Lower lobe of right lung (tissue), 2 donors: ENCODE data around the gene SPEM2. TPM values are rescaled to one million over a fixed set of nuclear protein-coding genes. Genes with fewer than 3 reads are reported as not detected.

Experiments used
- ATAC-seq, 2 donors: fragments of 200-7000 bp; cut with Tn5 transposase; one replicate each; pipeline ENCODE4 v1.9.1; 2020 to 2022; ENCODE audit warnings: mild to moderate bottlenecking in 2 of 2, moderate library complexity in 2 of 2
- DNase-seq: peaks from one replicate; pipeline ENCODE4 v3.0.0-alpha.2; 2020
- H3K27ac ChIP-seq: fragments of 200-600 bp; one replicate; pipeline ENCODE4 v1.8.0; 2022
- H3K27me3 ChIP-seq: fragments of 200-600 bp; one replicate; pipeline ENCODE4 v1.8.0; 2022; ENCODE audit warnings: low read depth
- H3K36me3 ChIP-seq: fragments of 200-600 bp; one replicate; pipeline ENCODE4 v1.8.0; 2022; ENCODE audit warnings: mild to moderate bottlenecking
- H3K4me1 ChIP-seq: fragments of 200-600 bp; one replicate; pipeline ENCODE4 v1.8.0; 2022
- H3K4me3 ChIP-seq: fragments of 200-600 bp; one replicate; pipeline ENCODE4 v1.8.0; 2022; ENCODE audit warnings: mild to moderate bottlenecking
- H3K9me3 ChIP-seq: fragments of 200-600 bp; one replicate; pipeline ENCODE4 v1.8.0; 2022
- CTCF ChIP-seq: fragments of 200-600 bp; IDR thresholded peaks from one replicate; pipeline ENCODE4 v1.8.0; 2022; ENCODE audit warnings: antibody characterized with exemption, mild to moderate bottlenecking
- intact Hi-C: fragments of 100-400 bp; cut with DNase I; formaldehyde crosslinking; loops from one replicate; pipeline ENCODE4 v1.11.0; 2022
- total RNA-seq: library from RNA; stranded (reverse); fragmentation: NEBNext Ultra II Directional; extraction: Animal tissue kit (Norgen Biotek cat#: 25700); gene quantifications from one replicate; pipeline ENCODE4 v1.2.1, GENCODE V29; 2021
- donor health status: DM: no; HTN: yes; CAD: no; lungs with severe emphysema.

The SPEM2 gene
- total RNA-seq, 1 donor from 2014 or later: not detected

GRCh38 chr17:7459961-7460545, 34.6 kb downstream of the SPEM2 start:
- ATAC-seq (no peak), DNase-seq (no peak)
- Histone ChIP-seq H3K27ac (no peak overlapping the region), H3K4me1 (peaks cover 7% of the 10 kb centered on the region), H3K36me3 (peaks cover 31% of the 10 kb centered on the region), H3K9me3 (no peaks in the 10 kb centered on the region), H3K27me3 (no peaks in the 10 kb centered on the region), H3K4me3 (no peak overlapping the region)
- intact Hi-C loops: no loop called here
- TF ChIP-seq CTCF: no peak

GRCh38 chr17:7460850-7461660, 35.6 kb downstream of the SPEM2 start:
- H3K36me3 ChIP-seq: peaks cover 40% of the 10 kb centered on the region
- no peak overlapping the region for H3K4me3 ChIP-seq
- peaks cover 11% of the 10 kb centered on the region for H3K4me1 ChIP-seq
- DNase-seq (no peak), ATAC-seq (no peak)
- H3K27ac ChIP-seq: no peak overlapping the region
- intact Hi-C loops: no loop called here
- no peaks in the 10 kb centered on the region for H3K27me3 ChIP-seq
- no peak for TF ChIP-seq CTCF
- H3K9me3 ChIP-seq: no peaks in the 10 kb centered on the region

- no peak for DNase-seq
- H3K4me1 ChIP-seq: peaks cover 17% of the 10 kb centered on the region
- intact Hi-C loops: no loop called here
- no peak for TF ChIP-seq CTCF
- no peak overlapping the region for H3K27ac ChIP-seq
- H3K36me3 ChIP-seq: peaks cover 53% of the 10 kb centered on the region
- H3K4me3 ChIP-seq: no peak overlapping the region
- no peaks in the 10 kb centered on the region for H3K27me3 ChIP-seq
- no peak for ATAC-seq
- no peaks in the 10 kb centered on the region for H3K9me3 ChIP-seq
Observed at GRCh38 chr17:7462474-7463371, 37.3 kb downstream of the SPEM2 start.

GRCh38 chr17:7463372-7463846, 38.0 kb downstream of the SPEM2 start:
- Histone ChIP-seq H3K36me3 (peaks cover 53% of the 10 kb centered on the region), H3K27ac (no peak overlapping the region), H3K27me3 (no peaks in the 10 kb centered on the region), H3K4me1 (peaks cover 24% of the 10 kb centered on the region), H3K4me3 (no peak overlapping the region), H3K9me3 (no peaks in the 10 kb centered on the region)
- intact Hi-C loops: no loop called here
- ATAC-seq (no peak), DNase-seq (no peak)
- no peak for TF ChIP-seq CTCF

- Histone ChIP-seq H3K27me3 (no peaks in the 10 kb centered on the region), H3K4me1 (peaks cover 31% of the 10 kb centered on the region), H3K36me3 (peaks cover 53% of the 10 kb centered on the region), H3K4me3 (no peak overlapping the region), H3K9me3 (no peaks in the 10 kb centered on the region), H3K27ac (no peak overlapping the region)
- no peak for ATAC-seq
- DNase-seq: no peak
- TF ChIP-seq CTCF: no peak
- intact Hi-C loops: no loop called here
Observed at GRCh38 chr17:7464081-7464480, 38.7 kb downstream of the SPEM2 start.
